Dendritic cell treated with granulocyte-macrophage colony-stimulating factor and Interleukin-4, amounts not matched to agents 40 ng/mL and 50 ng/mL, for 4 days (primary cell): ENCODE results near the gene ANKRD1.
"Not testable (repeated sequence)": the region's sequence is repeated elsewhere in the genome, so short reads cannot be mapped to it uniquely, and the experiment has no call there.

Experiments used
- H3K27ac Mint-ChIP-seq: one replicate; pipeline ENCODE4 v1.8.0; 2022; ENCODE audit warnings: mild to moderate bottlenecking, mixed read lengths
- H3K27me3 Mint-ChIP-seq: one replicate; pipeline ENCODE4 v1.8.0; 2022; ENCODE audit warnings: mild to moderate bottlenecking, mixed read lengths
- H3K36me3 Mint-ChIP-seq: one replicate; pipeline ENCODE4 v1.8.0; 2022; ENCODE audit warnings: low read depth, mixed read lengths
- H3K4me1 Mint-ChIP-seq: one replicate; pipeline ENCODE4 v1.8.0; 2022; ENCODE audit warnings: low read depth, mixed read lengths
- H3K4me3 Mint-ChIP-seq: one replicate; pipeline ENCODE4 v1.8.0; 2022; ENCODE audit warnings: mild to moderate bottlenecking, moderate library complexity, mixed read lengths
- H3K9me3 Mint-ChIP-seq: one replicate; pipeline ENCODE4 v1.8.0; 2022; ENCODE audit warnings: mixed read lengths
- intact Hi-C: fragments of 100-400 bp; cut with micrococcal nuclease; formaldehyde crosslinking; loops from one replicate; pipeline ENCODE4 v1.15.0; 2022

The ANKRD1 gene

DNA sequence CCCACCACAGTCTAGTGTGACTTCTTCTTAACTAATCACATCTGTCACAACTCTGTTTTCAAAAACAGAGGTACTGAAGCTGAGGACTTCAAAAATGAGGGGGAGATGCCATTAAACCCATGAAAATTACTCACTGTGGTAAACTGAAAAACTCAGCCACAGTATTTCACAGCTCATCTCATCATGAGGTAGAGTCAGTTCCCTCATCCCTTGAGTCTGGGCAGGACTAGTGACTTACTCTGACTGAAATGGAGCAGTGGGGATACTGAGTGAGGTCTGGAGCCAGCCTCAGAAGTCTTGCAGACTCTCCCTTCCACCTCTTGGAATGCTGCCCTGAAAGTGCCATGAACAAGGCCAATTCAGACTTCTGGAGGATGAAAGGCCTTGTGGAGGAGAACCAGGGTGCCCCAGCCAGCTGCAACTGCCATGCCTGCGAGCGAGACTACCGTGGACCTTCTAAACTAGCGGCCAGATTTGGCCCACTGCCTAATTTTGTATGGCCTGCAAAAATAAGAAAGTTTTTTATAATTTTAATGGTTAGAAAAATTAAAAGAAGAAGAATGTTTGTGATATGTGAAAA, 24.7 kb upstream of the ANKRD1 start:
- H3K4me3 Mint-ChIP-seq, result no peak overlapping the region
- no peaks in the 10 kb centered on the region for H3K4me1 Mint-ChIP-seq
- H3K27me3 Mint-ChIP-seq, result no peaks in the 10 kb centered on the region
- H3K9me3 Mint-ChIP-seq, result no peaks in the 10 kb centered on the region
- H3K27ac Mint-ChIP-seq, result no peak overlapping the region
- intact Hi-C loops, result no loop called here
- H3K36me3 Mint-ChIP-seq, result no peaks in the 10 kb centered on the region

DNA sequence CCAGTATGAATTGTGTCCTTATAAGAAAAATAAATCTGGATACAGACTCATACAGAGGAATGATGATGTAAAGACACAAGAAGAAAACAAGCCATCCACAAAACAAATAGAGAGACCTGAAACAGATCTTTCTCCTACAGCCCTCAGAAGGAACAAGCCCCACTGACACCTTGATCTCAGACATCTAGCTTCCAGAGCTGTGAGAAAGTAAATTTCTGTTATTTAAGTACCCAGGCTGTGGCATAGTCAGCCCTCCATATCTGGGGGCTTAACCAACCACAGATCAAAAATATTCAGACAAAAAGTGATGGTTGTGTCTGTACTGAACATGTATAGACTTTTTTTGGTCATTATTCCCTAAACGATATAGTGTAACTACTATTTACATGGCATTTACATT, 23.9 kb upstream of the ANKRD1 start:
- H3K27me3 Mint-ChIP-seq, result no peaks in the 10 kb centered on the region
- no peaks in the 10 kb centered on the region for H3K36me3 Mint-ChIP-seq
- no peaks in the 10 kb centered on the region for H3K9me3 Mint-ChIP-seq
- intact Hi-C loops, result no loop called here
- H3K4me3 Mint-ChIP-seq, result no peak overlapping the region
- no peak overlapping the region for H3K27ac Mint-ChIP-seq
- no peaks in the 10 kb centered on the region for H3K4me1 Mint-ChIP-seq

DNA sequence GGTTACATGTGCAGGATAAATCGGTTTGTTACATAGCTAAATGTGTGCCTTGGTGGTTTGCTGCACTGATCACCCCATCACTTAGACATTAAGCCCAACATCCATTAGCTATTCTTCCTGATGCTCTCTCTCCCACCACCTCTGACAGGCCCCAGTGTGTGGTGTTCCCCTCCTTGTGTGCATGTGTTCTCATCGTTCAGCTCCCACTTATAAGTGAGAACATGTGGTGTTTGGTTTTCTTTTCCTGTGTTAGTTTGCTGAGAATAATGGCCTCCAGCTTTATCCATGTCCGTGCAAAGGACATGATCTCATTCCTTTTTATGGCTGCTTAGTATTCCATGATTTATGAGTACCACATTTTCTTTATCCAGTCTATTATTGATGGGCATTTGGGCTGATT, 22.1 kb upstream of the ANKRD1 start:
- H3K4me1 Mint-ChIP-seq, H3K27me3 Mint-ChIP-seq, H3K9me3 Mint-ChIP-seq, H3K36me3 Mint-ChIP-seq, intact Hi-C loops, H3K27ac Mint-ChIP-seq, H3K4me3 Mint-ChIP-seq: not testable (repeated sequence)

DNA sequence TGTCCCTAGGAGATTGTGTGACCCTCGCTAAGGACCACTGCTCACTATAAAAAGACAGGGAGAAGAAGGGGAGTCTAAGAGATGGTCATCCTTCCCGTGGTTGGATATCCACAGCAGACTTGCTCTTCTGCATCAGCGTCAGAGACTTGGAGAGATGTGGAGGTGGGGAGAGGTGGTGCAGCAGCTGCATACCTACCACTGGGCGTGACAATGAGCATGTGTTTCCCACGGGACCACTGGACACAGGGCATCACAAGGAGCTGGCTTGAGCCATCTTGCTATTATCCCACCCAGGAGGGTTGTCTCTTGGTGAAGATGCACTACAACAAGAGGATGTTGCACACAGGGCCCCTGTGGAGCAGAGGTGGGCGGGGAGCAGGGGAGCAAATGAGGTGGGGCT, 18.8 kb upstream of the ANKRD1 start:
- Mint-ChIP-seq H3K4me1 (no peaks in the 10 kb centered on the region), H3K27ac (no peak overlapping the region), H3K4me3 (no peak overlapping the region), H3K36me3 (no peaks in the 10 kb centered on the region), H3K27me3 (no peaks in the 10 kb centered on the region), H3K9me3 (no peaks in the 10 kb centered on the region)
- intact Hi-C loops, result no loop called here

DNA sequence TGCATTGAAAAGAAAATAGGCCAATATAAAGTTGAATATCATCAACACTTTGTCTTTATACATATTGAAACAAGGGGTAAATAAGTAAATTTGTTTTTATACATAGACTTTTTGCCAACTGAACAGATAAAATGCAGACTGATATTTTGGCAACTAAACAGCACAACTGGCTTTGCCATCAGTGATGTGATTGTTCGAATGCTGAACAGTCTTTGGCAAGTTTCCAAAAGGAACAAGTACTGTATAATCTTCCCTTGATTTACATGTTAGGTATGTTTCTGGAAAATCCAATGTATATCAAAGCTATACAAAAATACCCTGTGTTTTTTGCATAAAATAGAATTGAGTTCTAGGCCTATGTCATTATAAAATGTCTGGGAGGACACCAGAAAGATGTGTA, 18.2 kb upstream of the ANKRD1 start:
- intact Hi-C loops, result no loop called here
- Mint-ChIP-seq H3K9me3 (no peaks in the 10 kb centered on the region), H3K4me3 (no peak overlapping the region), H3K4me1 (no peaks in the 10 kb centered on the region), H3K27ac (no peak overlapping the region), H3K36me3 (no peaks in the 10 kb centered on the region), H3K27me3 (no peaks in the 10 kb centered on the region)

DNA sequence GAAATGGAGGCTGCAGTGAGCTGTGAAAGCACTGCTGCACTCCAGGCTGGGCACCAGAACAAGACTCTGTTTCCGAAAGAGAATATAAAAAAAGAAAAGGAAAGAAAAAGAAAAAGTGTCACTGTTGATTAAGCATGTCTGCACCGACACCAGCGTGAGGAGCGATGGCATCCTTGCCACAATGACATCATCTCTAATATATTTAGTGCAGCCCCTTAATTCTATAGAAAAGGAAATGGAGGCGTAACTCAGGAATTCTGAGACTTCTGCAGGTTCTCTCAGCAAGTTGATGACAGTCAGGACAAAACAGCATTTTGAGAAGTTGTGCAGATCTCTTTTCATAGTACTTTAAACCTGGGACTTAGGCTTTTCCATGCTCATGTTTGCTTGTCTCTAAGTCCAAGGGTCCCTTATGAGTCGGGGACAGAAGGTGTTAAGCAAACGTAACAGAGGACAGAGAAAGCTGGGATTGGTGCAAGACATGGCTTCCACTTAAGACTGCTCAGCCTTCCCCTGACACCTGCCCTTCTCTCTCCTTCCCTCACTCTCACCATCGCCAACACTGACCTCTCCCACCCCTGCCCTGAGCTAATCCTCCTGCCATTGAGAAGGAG, 16.9 kb upstream of the ANKRD1 start:
- no peaks in the 10 kb centered on the region for H3K4me1 Mint-ChIP-seq
- intact Hi-C loops, result no loop called here
- no peaks in the 10 kb centered on the region for H3K27me3 Mint-ChIP-seq
- no peaks in the 10 kb centered on the region for H3K36me3 Mint-ChIP-seq
- H3K9me3 Mint-ChIP-seq, result no peaks in the 10 kb centered on the region
- no peak overlapping the region for H3K4me3 Mint-ChIP-seq
- H3K27ac Mint-ChIP-seq, result no peak overlapping the region

DNA sequence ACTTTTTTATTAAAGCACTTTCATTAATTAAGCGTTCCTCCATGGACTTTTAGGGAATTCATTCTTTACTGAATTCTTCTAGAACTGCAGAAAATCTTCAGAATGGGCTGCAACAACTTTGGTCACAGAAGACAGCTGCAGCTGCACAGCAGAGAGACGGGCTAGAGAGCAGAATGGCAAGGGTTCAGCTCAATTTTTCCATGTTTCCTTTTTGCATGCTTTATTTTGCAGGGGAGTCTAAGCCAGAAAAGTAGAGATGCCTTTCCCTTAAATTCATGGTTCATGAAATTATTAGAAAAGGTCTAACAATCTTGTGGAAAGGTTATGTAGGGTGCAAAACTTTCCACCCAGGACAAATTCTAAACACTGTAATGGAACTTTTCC, 15.4 kb upstream of the ANKRD1 start:
- intact Hi-C loops, result no loop called here
- Mint-ChIP-seq H3K4me3 (no peak overlapping the region), H3K36me3 (no peaks in the 10 kb centered on the region), H3K9me3 (no peaks in the 10 kb centered on the region), H3K27ac (no peak overlapping the region), H3K4me1 (no peaks in the 10 kb centered on the region), H3K27me3 (no peaks in the 10 kb centered on the region)

DNA sequence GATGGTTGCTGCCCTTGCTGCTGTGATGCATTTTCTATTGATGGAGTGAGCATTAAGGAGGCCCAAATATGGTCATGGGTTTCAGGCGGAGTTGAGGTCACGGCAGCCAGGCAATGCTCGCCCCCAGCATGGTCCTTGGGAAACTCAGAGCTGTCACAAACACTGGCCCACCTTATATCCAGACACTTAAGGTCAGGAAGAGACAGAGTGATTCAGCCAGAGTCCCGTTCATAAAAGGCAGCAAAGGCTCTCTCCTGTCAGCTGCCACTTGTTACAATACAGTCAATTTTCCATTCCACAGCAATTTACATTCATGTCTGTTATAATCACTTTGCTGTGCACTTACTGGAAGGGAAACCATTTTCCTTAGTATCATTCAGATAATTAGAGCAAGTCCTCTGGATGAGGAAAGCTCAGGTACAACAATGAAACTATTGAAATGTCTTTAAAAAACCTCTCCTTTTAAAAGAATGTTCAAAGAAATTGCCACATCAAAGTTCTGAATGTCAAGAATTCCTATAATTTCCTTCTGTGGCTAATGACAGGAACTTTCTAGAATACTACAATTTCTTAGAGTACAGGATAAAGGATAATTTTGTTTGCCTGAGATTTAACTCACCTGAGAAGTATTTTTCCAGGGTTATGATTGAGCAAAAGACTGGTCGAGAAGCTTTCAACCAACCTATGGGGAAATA, 14.8 kb upstream of the ANKRD1 start:
- no peaks in the 10 kb centered on the region for H3K9me3 Mint-ChIP-seq
- intact Hi-C loops, result no loop called here
- H3K4me3 Mint-ChIP-seq, result no peak overlapping the region

DNA sequence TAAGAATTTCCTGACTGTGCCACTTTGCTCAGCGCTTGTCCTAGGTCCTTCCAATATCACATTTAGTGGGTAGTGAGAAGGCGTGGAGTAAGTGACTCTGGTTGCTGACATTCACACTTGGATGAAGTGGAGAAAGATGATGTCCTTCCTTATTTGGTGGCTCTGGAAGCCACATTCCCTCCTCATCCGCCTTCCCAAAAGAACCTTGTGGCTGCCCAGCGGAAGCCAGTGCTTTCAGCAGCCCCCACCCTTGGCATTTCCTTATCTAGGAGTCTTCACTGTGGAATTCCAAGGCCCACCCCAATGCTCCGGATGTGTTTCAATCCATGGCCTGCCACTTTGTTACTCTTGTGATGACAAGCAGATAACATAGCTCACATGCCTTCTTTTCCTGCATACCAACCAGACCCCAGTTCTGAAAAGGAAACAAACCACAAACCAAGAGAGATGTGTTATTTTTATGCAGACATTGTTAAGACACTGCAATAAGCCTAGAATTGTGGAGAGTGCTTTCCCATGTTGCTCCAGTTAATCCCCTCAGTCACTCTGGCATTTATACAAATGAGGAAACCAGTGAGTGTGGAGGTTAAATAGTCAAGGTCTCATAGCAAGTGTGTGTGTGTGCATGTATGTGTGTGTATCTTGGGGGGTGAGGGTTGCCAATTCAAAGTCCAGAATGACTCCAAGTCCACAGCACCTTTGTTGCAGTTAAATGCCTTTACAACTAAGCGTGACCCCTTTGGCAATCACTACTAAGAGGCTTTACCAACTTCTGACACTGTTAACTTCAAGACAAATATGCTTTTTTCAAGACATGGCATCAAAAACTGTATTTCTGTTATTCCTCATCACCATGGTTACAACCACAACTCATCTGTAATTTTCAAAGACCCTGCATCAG, 10.3 kb upstream of the ANKRD1 start:
- H3K27ac Mint-ChIP-seq, result no peak overlapping the region
- no peaks in the 10 kb centered on the region for H3K27me3 Mint-ChIP-seq
- intact Hi-C loops, result no loop called here
- no peaks in the 10 kb centered on the region for H3K9me3 Mint-ChIP-seq
- H3K36me3 Mint-ChIP-seq, result no peaks in the 10 kb centered on the region
- H3K4me3 Mint-ChIP-seq, result no peak overlapping the region
- no peaks in the 10 kb centered on the region for H3K4me1 Mint-ChIP-seq

More for the DNA sequence above, 14.8 kb upstream of the ANKRD1 start:
- H3K36me3 Mint-ChIP-seq, result no peaks in the 10 kb centered on the region
- no peak overlapping the region for H3K27ac Mint-ChIP-seq
- H3K27me3 Mint-ChIP-seq, result no peaks in the 10 kb centered on the region
- no peaks in the 10 kb centered on the region for H3K4me1 Mint-ChIP-seq

DNA sequence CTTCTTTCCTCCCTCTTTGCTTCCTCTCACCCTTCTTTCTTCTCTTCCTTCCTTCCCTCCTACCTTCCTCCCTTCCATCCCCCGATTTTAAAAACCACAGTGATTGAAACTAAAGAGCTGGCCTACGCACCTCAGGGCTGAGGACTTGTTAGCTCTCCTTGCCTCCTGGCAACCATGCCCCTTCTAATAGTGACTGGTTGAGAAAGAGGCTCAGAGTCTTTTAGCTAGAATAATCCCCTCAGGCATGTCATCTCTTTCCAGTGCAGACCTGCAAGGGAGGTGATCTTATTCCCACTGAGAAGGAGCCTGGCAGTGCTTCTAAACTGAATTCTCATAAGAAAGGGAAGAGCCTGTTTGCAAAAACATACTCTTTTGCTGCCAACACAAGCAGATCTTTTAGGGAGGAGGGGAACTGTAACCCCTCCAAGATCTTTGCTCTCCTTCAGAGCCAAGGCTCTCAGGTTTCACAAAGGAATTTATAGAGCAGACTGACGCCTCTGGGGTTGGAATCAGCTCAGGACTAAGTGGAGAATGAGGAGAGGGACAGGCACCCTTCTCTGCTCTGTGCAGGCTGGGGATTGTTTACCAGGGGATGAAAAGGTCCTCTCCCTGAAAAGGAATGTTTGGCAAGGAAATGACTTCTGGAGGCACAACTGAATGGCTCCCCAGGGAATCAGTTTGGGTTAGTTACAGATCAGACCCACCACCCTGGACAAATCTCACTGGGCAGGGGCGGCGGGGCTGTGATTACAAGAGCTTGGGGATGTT, 9.4 kb upstream of the ANKRD1 start:
- intact Hi-C loops, result no loop called here
- Mint-ChIP-seq H3K4me1 (no peaks in the 10 kb centered on the region), H3K36me3 (no peaks in the 10 kb centered on the region), H3K27me3 (no peaks in the 10 kb centered on the region), H3K27ac (no peak overlapping the region), H3K9me3 (no peaks in the 10 kb centered on the region), H3K4me3 (no peak overlapping the region)

- no peak overlapping the region for H3K27ac Mint-ChIP-seq
- no peak overlapping the region for H3K4me3 Mint-ChIP-seq
- H3K27me3 Mint-ChIP-seq, result no peaks in the 10 kb centered on the region
- H3K4me1 Mint-ChIP-seq, result no peaks in the 10 kb centered on the region
- intact Hi-C loops, result no loop called here
- H3K9me3 Mint-ChIP-seq, result no peaks in the 10 kb centered on the region
- H3K36me3 Mint-ChIP-seq, result no peaks in the 10 kb centered on the region
Observed at GRCh38 chr10:90929179-90929578, 8.3 kb upstream of the ANKRD1 start.

DNA sequence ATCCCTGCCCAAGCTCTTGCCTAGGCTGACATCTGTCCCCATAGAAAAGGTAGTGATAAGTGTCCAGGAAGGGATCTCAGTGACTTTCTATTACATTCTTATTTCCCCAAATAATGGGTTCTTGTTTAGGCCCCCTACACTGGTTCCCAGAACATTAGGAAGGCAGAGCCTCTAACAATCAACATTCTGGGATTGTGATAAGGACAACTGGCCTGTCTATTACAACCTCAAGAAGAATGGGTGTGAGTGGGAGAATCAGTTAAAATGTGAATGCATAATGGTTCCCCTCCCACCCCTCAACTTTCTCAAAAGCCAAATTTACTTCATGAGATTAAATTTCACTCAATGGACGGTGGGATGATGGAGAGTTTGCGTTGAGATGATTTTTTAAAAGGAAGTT, 6.4 kb upstream of the ANKRD1 start:
- no peaks in the 10 kb centered on the region for H3K36me3 Mint-ChIP-seq
- no peak overlapping the region for H3K4me3 Mint-ChIP-seq
- H3K4me1 Mint-ChIP-seq, result no peaks in the 10 kb centered on the region
- H3K27me3 Mint-ChIP-seq, result no peaks in the 10 kb centered on the region
- H3K9me3 Mint-ChIP-seq, result no peaks in the 10 kb centered on the region
- H3K27ac Mint-ChIP-seq, result no peak overlapping the region
- intact Hi-C loops, result no loop called here

DNA sequence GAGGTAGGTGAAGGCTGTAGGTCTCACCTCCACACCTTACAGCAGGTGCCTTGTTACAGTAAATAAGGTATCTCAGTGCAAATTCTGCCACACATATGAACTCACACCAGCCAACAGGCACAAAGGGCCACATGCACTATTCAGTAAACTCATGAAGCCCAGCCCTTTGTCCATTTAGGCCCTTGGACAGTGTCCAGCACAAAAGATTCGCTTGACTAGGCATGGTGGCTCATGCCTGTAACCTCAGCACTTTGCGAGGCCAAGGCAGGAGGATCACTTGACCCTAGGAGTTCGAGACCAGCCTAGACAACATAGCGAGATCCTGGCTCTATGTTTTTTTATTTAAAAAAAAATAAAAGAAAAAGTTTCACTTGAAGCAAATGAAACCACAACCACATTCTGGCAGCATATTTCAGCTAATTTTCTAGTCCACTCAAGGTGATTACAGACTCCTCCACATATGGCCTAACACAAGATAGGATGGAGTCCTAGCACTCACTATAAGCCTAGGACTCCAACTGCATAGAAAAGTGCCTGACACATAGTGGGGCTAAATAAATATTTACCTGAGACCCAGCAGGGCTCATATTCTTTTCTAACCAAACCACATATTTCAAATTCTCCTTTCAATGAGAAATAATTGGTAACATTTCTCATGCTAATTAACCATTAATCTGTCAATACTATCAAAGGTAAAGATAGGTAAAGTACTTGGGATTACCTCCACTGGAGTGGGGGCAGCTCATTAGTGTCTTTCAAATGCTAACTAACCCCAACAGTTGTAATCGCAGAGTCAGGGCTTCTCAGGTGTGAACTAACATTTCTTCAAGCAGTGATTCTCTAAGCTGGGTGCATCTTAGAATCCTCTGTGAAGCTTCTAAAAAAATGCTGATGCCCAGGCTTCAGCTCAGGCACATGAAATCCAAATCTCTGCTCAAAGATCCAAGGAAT, 4.5 kb upstream of the ANKRD1 start:
- H3K4me3 Mint-ChIP-seq, result no peak overlapping the region
- H3K36me3 Mint-ChIP-seq, result no peaks in the 10 kb centered on the region
- no peaks in the 10 kb centered on the region for H3K27me3 Mint-ChIP-seq
- no peak overlapping the region for H3K27ac Mint-ChIP-seq
- no peaks in the 10 kb centered on the region for H3K4me1 Mint-ChIP-seq
- intact Hi-C loops, result no loop called here
- H3K9me3 Mint-ChIP-seq, result no peaks in the 10 kb centered on the region
